22Rv1 (cell line): Measurements from ENCODE around the gene HCFC1R1.

Source experiments
- H3K27ac ChIP-seq: fragments of 450-650 bp; 2 replicates; pipeline ENCODE4 v1.5.1; 2017
- ZFX ChIP-seq: fragments of 450-650 bp; IDR thresholded peaks from 2 replicates; pipeline ENCODE4 v1.6.1; 2017; ENCODE audit warnings: antibody characterized with exemption, borderline replicate concordance
- TF ChIP-seq, protein P1 (sequence below): fragments of 450-650 bp; IDR thresholded peaks from 2 replicates; pipeline ENCODE4 v1.5.1; 2017; ENCODE audit warnings: mild to moderate bottlenecking

The HCFC1R1 gene

DNA sequence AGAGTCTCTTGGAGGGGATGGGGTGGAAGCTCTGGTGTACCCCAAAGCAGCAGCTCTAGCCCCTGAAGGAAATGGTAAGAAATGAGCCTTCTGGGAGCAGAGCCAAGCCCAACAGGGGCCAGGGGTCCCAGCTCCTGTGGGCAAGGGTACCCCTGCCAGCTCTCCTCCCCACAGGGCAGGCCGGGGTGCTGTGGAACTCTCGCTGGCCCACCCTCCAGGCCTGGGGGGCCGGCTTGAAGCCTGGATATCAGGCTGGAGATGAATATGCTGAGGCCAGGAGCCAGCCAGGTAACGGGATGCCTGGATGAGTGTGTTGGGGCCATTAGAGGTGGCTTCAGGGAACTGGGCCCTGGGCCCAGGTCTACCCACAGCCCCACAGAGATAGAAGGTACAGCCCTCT, 23.2 kb downstream of the HCFC1R1 start:
- TF ChIP-seq ZFX: no peak
- TF ChIP-seq, protein P1, sequence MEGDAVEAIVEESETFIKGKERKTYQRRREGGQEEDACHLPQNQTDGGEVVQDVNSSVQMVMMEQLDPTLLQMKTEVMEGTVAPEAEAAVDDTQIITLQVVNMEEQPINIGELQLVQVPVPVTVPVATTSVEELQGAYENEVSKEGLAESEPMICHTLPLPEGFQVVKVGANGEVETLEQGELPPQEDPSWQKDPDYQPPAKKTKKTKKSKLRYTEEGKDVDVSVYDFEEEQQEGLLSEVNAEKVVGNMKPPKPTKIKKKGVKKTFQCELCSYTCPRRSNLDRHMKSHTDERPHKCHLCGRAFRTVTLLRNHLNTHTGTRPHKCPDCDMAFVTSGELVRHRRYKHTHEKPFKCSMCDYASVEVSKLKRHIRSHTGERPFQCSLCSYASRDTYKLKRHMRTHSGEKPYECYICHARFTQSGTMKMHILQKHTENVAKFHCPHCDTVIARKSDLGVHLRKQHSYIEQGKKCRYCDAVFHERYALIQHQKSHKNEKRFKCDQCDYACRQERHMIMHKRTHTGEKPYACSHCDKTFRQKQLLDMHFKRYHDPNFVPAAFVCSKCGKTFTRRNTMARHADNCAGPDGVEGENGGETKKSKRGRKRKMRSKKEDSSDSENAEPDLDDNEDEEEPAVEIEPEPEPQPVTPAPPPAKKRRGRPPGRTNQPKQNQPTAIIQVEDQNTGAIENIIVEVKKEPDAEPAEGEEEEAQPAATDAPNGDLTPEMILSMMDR: no peak
- H3K27ac ChIP-seq: no peak overlapping the region

DNA sequence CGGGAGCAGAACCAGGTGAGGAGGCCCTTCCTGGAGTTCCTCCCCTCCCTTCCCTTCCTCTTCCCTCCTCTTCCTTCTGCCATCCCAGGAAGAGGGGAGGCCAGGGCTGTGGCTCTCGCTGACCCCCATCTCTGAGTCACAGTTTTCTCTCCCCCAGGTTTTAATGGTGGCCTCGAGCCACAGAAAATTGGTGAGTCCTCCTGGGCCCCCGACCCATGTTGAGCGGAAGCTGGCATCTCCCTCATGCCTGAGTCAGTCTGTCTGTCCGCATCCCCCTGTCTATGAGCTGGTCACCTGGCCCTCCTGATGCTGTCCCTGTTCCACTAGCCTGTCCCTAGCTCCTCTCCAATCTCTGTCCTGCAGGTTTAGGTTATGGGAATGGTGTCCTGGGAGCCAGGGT, 23.8 kb downstream of the HCFC1R1 start:
- TF ChIP-seq ZFX: no peak
- TF ChIP-seq, protein P1: no peak
- H3K27ac ChIP-seq: no peak overlapping the region

DNA sequence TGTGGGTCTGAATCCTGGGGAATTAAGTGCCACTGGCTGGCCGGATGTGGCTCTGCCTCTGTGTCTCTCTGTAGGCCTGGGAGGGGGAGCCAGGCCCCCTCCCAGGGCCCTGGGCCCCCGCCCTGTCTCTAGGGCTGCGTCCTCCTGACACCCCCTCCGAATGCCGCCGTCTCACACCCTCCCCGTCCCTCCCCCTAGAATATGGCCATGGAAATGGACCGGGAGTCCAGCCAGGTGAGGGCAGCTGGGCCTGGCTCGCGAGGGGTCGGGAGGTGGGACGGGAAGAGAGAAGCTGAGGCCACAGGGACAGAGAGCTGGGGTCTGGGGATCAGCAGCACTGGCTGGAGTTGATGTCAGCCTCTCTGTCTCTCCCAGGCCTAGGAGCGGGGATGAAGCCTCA, 27.4 kb downstream of the HCFC1R1 start:
- no peak overlapping the region for H3K27ac ChIP-seq
- no peak for TF ChIP-seq ZFX
- TF ChIP-seq, protein P1: no peak

DNA sequence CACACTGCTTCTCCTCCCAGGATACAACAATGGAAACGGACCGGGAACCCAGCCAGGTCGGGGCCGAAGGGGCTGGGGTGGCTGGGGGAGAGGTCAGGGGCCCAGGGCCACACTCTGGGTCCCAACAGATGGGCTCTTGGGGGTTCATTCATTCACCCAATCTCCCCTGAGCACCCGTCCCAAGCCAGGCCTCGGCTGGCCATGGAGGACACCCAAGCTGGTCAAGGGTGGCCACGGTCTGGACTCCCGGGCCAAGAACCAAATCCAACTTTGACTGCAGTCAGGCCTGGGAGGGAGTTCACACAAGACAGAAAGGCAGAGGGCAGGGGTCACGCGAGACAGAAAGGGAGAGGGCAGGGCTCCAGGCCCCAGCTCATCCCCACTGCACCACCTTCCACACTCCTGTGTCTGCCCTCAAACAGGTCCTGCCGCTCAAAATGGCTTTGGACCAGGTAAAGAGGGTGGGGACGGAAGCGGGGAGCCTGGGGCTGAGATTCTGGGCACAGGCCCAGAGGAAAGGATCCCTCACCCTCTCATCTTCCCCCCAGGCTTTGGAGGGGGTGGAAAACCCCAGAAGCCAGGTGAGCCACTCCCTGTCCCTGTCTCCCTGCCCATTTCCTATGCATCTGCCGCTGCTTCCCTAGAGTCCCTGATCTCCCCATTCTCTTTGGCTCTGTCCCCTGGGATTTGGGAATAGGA, 31.2 kb downstream of the HCFC1R1 start:
- TF ChIP-seq, protein P1: no peak
- no peak for TF ChIP-seq ZFX
- no peak overlapping the region for H3K27ac ChIP-seq

DNA sequence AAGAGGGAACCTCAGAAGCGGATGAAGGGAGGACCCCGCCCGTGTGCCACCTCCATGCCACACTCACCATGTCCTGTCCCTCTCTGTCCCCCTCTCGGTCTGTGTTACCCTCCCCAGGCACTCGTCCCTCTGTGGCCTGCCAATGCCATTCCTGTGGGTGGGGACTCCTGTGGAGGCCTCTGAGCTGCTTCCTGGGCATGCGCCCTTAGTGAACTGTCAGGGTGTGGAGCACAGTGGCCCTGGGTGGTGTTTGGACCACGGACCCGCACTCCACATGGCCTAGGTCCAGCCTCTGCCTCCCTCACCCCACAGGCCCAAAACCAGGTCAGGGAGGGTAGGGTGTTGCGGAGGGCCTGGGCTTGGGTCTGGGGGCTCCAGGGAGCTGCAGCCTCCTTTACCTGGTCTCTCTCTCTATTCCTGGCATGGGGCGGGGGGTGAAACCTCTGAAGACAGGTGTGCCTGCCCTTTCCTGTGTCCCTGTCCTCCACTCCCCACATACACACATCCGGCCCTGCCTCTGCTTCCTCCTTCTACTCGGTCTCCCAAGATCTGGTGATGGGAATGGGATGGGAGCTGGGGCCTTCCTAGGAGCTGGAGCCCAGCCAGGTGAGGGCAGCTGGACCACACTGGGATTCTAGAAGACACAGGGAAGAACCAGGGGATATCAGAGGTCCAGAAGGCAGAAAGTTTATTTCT, 32.0 kb downstream of the HCFC1R1 start:
- no peak overlapping the region for H3K27ac ChIP-seq
- TF ChIP-seq ZFX: no peak
- TF ChIP-seq, protein P1: no peak

DNA sequence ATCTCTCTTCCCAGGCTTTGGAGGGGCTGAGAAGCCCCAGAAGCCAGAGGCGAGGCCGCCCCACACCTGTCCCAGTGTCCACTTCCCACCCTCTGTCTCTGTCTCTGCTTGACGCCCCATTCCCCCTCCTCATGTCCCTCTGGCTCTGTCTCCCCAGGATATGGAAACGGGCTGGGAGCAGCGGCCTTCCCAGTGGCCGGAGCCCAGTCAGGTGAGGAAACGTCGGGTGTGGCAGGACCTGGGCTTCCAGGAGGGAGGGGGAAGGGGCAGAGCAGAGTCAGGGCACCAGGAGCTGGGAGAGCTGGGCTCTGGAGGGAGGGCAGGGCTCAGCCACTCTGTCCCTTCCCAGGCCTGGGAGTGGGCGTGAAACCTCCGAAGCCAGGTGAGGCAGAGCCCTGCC, 32.9 kb downstream of the HCFC1R1 start:
- TF ChIP-seq, protein P1: no peak
- no peak for TF ChIP-seq ZFX
- no peak overlapping the region for H3K27ac ChIP-seq

DNA sequence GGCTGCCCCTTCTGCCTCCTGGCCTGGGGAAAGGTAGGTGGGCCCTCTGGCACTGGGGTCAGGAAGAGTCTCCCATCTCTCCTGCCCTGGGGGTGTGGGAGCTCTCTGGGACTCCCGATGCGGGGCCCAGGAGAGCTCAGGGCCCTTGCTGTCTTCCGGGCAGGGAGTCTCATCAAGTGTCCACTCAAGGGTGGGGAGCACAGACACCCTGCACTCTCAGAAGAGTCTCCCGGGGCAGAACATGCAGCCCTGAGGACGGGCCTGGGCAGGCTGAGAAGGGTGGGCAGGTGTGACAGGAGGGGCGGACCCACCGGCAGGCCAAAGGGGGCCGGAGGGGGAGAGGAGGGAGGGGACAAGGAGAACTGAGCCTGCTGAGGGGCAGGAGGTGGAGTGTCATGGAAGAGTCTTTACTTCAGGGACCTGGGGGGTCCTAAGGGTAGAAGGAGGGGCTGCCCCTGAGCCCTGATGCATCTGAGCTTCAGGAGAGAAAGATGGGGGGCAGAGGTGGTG, 35.1 kb downstream of the HCFC1R1 start:
- no peak for TF ChIP-seq ZFX
- TF ChIP-seq, protein P1: no peak
- no peak overlapping the region for H3K27ac ChIP-seq
